ENCODE measurements around the gene ANKRD16.
"Not testable (repeated sequence)": the region's sequence is repeated elsewhere in the genome, so short reads cannot be mapped to it uniquely, and the experiment has no call there.

Gene ANKRD16

GRCh38 chr10:5866451-5867081 is 23.1 kb downstream of the ANKRD16 start:
- not testable (repeated sequence) for H3K27me3 ChIP-seq (ENCODE audit: low read length); H3K27ac ChIP-seq (ENCODE audit: low read depth, low read length); H3K36me3 ChIP-seq (ENCODE audit: low read length); H3K9me2 ChIP-seq (replicated peaks; ENCODE audit: insufficient read depth, low read length); H3F3A ChIP-seq (ENCODE audit: insufficient read depth); H4K20me1 ChIP-seq (ENCODE audit: low read depth, low read length); H3K9ac ChIP-seq (ENCODE audit: low read length); H3K4me3 ChIP-seq (ENCODE audit: insufficient read depth, low read length, poor library complexity, severe bottlenecking); H3K4me2 ChIP-seq (ENCODE audit: low read depth, low read length, poor library complexity, severe bottlenecking); H3K9me3 ChIP-seq (ENCODE audit: insufficient read depth, low read length); H3K79me2 ChIP-seq (ENCODE audit: insufficient read depth, low read length); H2AFZ ChIP-seq (ENCODE audit: low read depth, low read length, severe bottlenecking)

- H3K79me2 ChIP-seq (ENCODE audit: insufficient read depth, low read length); H3K27ac ChIP-seq (ENCODE audit: low read depth, low read length); H4K20me1 ChIP-seq (ENCODE audit: low read depth, low read length); H3K36me3 ChIP-seq (ENCODE audit: low read length); H3K9me2 ChIP-seq (replicated peaks; ENCODE audit: insufficient read depth, low read length); H3K9me3 ChIP-seq (ENCODE audit: insufficient read depth, low read length); H3K9ac ChIP-seq (ENCODE audit: low read length); H3K4me3 ChIP-seq (ENCODE audit: insufficient read depth, low read length, poor library complexity, severe bottlenecking); H3F3A ChIP-seq (ENCODE audit: insufficient read depth); H2AFZ ChIP-seq (ENCODE audit: low read depth, low read length, severe bottlenecking); H3K27me3 ChIP-seq (ENCODE audit: low read length): not testable (repeated sequence)
- H3K4me2 ChIP-seq (ENCODE audit: low read depth, low read length, poor library complexity, severe bottlenecking): peak overlapping the region; percentile 6
These were observed 26.6 kb downstream of the ANKRD16 start for GRCh38 chr10:5862981-5863685.

DNA sequence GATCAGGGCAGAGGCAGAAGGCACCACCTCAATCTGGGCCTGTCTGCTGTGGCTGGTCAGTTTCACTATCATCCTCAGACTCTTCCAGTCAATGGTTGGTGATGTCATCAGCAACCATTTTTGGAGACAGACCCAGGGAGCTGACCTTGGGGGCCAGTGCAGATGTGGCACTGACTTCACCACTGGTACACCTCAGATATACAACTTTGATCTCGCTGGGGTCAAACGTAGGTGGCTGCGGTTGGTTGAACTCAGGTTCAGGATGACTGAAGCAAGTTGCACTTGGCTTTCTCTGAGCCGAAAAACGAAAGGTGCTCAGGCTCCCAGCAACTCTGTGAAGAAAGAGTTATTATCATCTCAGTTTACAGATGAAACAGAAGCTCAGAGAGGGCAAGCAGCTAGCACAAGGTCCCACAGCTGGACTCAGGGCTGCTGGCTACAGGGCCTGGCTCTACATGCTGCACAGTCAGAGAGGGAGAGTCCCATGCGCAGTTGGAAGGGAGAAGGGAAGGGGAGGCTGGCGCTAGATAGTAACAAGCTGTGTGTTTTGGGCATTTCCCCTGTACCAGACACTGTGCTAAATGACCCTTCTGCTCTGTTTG is 27.2 kb downstream of the ANKRD16 start:
- no peak overlapping the region for H3K27ac ChIP-seq (ENCODE audit: low read depth, low read length)
- no peak overlapping the region for H3K4me3 ChIP-seq (ENCODE audit: insufficient read depth, low read length, poor library complexity, severe bottlenecking)
- no peaks in the 10 kb centered on the region for H3K27me3 ChIP-seq (ENCODE audit: low read length)
- H2AFZ ChIP-seq (ENCODE audit: low read depth, low read length, severe bottlenecking): no peak overlapping the region
- TF ChIP-seq CTCF (IDR thresholded peaks at IDR 0.05; ENCODE audit: insufficient read depth, low read length, poor library complexity, severe bottlenecking) (no peak), EZH2phosphoT487 (conservative IDR thresholded peaks at IDR 0.05; ENCODE audit: low read length) (no peak)
- H3K9me3 ChIP-seq (ENCODE audit: insufficient read depth, low read length): no peaks in the 10 kb centered on the region
- peak overlapping the region; percentile 6 for H3K4me2 ChIP-seq (ENCODE audit: low read depth, low read length, poor library complexity, severe bottlenecking)
- H4K20me1 ChIP-seq (ENCODE audit: low read depth, low read length): no peaks in the 10 kb centered on the region
- H3K36me3 ChIP-seq (ENCODE audit: low read length): no peaks in the 10 kb centered on the region
- H3F3A ChIP-seq (ENCODE audit: insufficient read depth): no peaks in the 10 kb centered on the region
- H3K79me2 ChIP-seq (ENCODE audit: insufficient read depth, low read length): no peaks in the 10 kb centered on the region
- H3K9me2 ChIP-seq (replicated peaks; ENCODE audit: insufficient read depth, low read length): no peaks in the 10 kb centered on the region
- H3K9ac ChIP-seq (ENCODE audit: low read length): no peak overlapping the region

DNA sequence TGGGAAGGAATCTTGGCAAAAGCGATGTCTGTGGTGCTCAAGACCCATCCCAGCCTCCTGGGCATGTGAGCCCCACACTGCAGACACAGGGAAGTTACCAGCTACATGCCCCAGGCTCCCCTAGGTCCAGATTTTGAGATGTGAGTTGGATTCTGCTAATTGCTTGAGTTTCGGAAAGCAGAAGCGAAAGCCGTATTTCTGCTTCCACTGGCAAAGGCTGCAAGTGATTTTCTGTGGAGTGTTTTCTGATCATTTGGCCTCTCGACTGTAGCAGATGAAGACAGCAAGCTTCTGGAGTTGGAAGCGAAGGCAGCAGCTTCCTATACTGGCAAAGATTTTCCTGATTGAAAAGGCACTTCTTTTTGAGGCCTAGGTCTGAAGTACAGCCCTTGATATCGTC is 29.6 kb downstream of the ANKRD16 start:
- Histone ChIP-seq H2AFZ (ENCODE audit: low read depth, low read length, severe bottlenecking) (no peak overlapping the region), H3K27ac (ENCODE audit: low read depth, low read length) (no peak overlapping the region), H3K9me3 (ENCODE audit: insufficient read depth, low read length) (no peaks in the 10 kb centered on the region), H3K4me2 (ENCODE audit: low read depth, low read length, poor library complexity, severe bottlenecking) (no peak overlapping the region), H3K9me2 (replicated peaks; ENCODE audit: insufficient read depth, low read length) (no peaks in the 10 kb centered on the region), H3K36me3 (ENCODE audit: low read length) (no peaks in the 10 kb centered on the region), H3K4me3 (ENCODE audit: insufficient read depth, low read length, poor library complexity, severe bottlenecking) (no peak overlapping the region), H3K79me2 (ENCODE audit: insufficient read depth, low read length) (no peaks in the 10 kb centered on the region), H4K20me1 (ENCODE audit: low read depth, low read length) (no peaks in the 10 kb centered on the region), H3F3A (ENCODE audit: insufficient read depth) (no peaks in the 10 kb centered on the region), H3K27me3 (ENCODE audit: low read length) (no peaks in the 10 kb centered on the region), H3K9ac (ENCODE audit: low read length) (no peak overlapping the region)
- TF ChIP-seq CTCF (IDR thresholded peaks at IDR 0.05; ENCODE audit: insufficient read depth, low read length, poor library complexity, severe bottlenecking): no peak
- TF ChIP-seq EZH2phosphoT487 (conservative IDR thresholded peaks at IDR 0.05; ENCODE audit: low read length): no peak
